GM12878 (cell line): Measurements from ENCODE around the gene RASGRF1.

Experiments used
- POLR2A ChIP-seq: IDR thresholded peaks from 2 replicates; pipeline ENCODE4 v1.6.1; 2011; ENCODE audit warnings: low read depth, mild to moderate bottlenecking, low read length
- POU2F2 ChIP-seq: IDR thresholded peaks from 3 replicates; pipeline ENCODE4 v1.6.1; 2011; ENCODE audit warnings: low read depth, mild to moderate bottlenecking, low read length, borderline replicate concordance

DNA sequence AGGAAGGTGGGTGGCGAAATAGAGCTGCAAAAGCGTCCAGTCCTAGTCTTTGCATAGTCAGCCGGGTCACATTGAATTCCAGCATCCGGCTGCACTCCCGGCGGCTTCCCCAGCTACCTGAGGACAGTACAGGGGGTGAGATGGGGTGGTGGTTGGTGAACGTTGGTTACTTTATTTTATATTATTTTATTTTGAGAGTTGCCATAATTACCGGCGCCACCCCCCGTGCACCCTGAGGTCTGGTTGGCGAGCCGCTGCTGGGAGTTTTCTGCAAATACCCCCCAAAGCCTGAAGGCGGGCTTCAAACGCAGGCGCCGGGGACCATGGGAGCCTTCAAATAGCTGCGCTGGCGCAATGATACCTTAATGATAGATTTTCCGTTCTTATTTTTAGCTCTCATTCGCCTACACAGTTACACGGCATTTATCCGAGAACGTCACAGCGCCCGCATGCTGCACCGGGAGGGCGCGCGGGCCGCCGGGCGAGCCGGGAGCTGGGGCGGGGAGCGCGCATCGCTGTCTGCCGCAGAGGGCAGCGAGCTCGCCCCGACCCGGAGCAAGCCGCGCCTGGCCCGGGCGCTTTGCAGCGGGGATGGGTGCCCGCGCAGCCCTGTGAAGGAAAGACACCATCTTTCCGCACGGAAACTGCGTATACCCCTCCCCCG lies 756 bp upstream of the RASGRF1 start:
- TF ChIP-seq POLR2A (no peak), POU2F2 (no peak)
